ENCODE measurements around the gene C1orf50.

Gene C1orf50

GRCh38 chr1:42732126-42732680 is 34.8 kb upstream of the C1orf50 start:
- no peak for ATAC-seq
- TF ChIP-seq, protein P1, sequence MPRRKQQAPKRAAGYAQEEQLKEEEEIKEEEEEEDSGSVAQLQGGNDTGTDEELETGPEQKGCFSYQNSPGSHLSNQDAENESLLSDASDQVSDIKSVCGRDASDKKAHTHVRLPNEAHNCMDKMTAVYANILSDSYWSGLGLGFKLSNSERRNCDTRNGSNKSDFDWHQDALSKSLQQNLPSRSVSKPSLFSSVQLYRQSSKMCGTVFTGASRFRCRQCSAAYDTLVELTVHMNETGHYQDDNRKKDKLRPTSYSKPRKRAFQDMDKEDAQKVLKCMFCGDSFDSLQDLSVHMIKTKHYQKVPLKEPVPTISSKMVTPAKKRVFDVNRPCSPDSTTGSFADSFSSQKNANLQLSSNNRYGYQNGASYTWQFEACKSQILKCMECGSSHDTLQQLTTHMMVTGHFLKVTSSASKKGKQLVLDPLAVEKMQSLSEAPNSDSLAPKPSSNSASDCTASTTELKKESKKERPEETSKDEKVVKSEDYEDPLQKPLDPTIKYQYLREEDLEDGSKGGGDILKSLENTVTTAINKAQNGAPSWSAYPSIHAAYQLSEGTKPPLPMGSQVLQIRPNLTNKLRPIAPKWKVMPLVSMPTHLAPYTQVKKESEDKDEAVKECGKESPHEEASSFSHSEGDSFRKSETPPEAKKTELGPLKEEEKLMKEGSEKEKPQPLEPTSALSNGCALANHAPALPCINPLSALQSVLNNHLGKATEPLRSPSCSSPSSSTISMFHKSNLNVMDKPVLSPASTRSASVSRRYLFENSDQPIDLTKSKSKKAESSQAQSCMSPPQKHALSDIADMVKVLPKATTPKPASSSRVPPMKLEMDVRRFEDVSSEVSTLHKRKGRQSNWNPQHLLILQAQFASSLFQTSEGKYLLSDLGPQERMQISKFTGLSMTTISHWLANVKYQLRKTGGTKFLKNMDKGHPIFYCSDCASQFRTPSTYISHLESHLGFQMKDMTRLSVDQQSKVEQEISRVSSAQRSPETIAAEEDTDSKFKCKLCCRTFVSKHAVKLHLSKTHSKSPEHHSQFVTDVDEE (CRISPR knock-in tag; IDR thresholded peaks at IDR 0.05) = no peak
- TF ChIP-seq CREB5 (CRISPR knock-in tag; IDR thresholded peaks at IDR 0.05; ENCODE audit: low read depth) (no peak), GLIS3 (CRISPR knock-in tag; IDR thresholded peaks at IDR 0.05) (no peak), ZC3H10 (CRISPR knock-in tag; IDR thresholded peaks at IDR 0.05) (no peak), TCF4 (CRISPR knock-in tag; IDR thresholded peaks at IDR 0.05; ENCODE audit: borderline replicate concordance) (no peak)
- TF ChIP-seq, protein P2, sequence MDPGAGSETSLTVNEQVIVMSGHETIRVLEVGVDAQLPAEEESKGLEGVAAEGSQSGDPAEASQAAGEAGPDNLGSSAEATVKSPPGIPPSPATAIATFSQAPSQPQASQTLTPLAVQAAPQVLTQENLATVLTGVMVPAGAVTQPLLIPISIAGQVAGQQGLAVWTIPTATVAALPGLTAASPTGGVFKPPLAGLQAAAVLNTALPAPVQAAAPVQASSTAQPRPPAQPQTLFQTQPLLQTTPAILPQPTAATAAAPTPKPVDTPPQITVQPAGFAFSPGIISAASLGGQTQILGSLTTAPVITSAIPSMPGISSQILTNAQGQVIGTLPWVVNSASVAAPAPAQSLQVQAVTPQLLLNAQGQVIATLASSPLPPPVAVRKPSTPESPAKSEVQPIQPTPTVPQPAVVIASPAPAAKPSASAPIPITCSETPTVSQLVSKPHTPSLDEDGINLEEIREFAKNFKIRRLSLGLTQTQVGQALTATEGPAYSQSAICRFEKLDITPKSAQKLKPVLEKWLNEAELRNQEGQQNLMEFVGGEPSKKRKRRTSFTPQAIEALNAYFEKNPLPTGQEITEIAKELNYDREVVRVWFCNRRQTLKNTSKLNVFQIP (CRISPR knock-in tag; IDR thresholded peaks at IDR 0.05; ENCODE audit: borderline replicate concordance, low read depth) = no peak

- TF ChIP-seq SNAI2 (CRISPR knock-in tag; IDR thresholded peaks at IDR 0.05) (no peak), CREB5 (CRISPR knock-in tag; IDR thresholded peaks at IDR 0.05; ENCODE audit: low read depth) (no peak), ZFP3 (CRISPR knock-in tag; IDR thresholded peaks at IDR 0.05) (no peak), ISL1 (CRISPR knock-in tag; IDR thresholded peaks at IDR 0.05) (no peak), ZFP30 (CRISPR knock-in tag; IDR thresholded peaks at IDR 0.05) (no peak), BACH2 (CRISPR knock-in tag; IDR thresholded peaks at IDR 0.05; ENCODE audit: borderline replicate concordance) (no peak), TOX (CRISPR knock-in tag; IDR thresholded peaks at IDR 0.05; ENCODE audit: borderline replicate concordance) (no peak), ZNF70 (CRISPR knock-in tag; IDR thresholded peaks at IDR 0.05) (no peak), CSDC2 (CRISPR knock-in tag; IDR thresholded peaks at IDR 0.05) (no peak)
- TF ChIP-seq, protein P2 (CRISPR knock-in tag; IDR thresholded peaks at IDR 0.05; ENCODE audit: borderline replicate concordance, low read depth) = no peak
- no peak for ATAC-seq
Observed at GRCh38 chr1:42733415-42734200, 33.4 kb upstream of the C1orf50 start.

DNA sequence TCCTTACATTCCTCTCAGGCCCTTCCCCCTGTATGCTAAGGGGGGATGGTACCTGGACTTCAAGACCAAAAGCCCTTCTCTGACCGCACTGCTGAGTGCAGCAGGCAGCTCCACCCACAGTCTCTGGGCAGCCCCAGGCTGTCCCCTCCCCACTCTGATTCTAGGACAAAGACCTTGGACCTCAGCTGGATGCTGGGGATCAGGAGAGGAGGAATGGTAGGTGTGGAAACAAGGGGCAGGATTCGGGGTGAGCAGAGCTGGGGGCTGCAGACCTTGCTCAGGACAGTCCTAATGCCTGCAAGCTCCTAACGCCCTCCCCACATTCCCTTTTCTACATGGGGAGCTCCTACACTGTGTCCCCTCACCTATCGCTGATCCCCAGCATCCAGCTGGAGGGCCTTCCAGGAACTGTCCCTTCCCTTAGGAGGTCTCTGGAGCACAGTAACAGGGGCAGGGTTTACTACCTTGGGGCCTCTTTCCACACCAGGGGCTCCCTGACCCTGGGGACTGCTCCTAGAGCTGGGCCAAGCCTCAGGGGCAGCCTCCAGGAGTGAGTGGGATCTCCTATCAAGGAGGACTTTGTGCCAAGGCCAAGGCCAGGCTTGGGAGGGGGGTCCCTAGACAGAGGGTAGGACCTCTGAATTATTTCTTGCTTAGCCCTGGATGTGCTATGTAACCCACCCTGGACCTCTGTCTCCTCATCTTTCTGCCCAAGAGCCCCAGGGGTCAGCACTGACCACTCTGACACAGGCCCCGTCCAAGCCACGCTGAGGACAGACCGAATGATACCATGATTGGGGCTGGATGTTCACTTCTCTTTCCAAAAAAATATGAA is 32.6 kb upstream of the C1orf50 start:
- no peak for ATAC-seq
- TF ChIP-seq SNAI2 (CRISPR knock-in tag; IDR thresholded peaks at IDR 0.05) (no peak), ZNF70 (CRISPR knock-in tag; IDR thresholded peaks at IDR 0.05) (no peak), BACH2 (CRISPR knock-in tag; IDR thresholded peaks at IDR 0.05; ENCODE audit: borderline replicate concordance) (no peak), OSR1 (CRISPR knock-in tag; IDR thresholded peaks at IDR 0.05) (no peak), CSRNP3 (CRISPR knock-in tag; IDR thresholded peaks at IDR 0.05) (no peak), PPARA (CRISPR knock-in tag; IDR thresholded peaks at IDR 0.05; ENCODE audit: borderline replicate concordance) (no peak), ARNTL (CRISPR knock-in tag; IDR thresholded peaks at IDR 0.05; ENCODE audit: borderline replicate concordance, low read depth) (no peak)
- TF ChIP-seq, protein P3, sequence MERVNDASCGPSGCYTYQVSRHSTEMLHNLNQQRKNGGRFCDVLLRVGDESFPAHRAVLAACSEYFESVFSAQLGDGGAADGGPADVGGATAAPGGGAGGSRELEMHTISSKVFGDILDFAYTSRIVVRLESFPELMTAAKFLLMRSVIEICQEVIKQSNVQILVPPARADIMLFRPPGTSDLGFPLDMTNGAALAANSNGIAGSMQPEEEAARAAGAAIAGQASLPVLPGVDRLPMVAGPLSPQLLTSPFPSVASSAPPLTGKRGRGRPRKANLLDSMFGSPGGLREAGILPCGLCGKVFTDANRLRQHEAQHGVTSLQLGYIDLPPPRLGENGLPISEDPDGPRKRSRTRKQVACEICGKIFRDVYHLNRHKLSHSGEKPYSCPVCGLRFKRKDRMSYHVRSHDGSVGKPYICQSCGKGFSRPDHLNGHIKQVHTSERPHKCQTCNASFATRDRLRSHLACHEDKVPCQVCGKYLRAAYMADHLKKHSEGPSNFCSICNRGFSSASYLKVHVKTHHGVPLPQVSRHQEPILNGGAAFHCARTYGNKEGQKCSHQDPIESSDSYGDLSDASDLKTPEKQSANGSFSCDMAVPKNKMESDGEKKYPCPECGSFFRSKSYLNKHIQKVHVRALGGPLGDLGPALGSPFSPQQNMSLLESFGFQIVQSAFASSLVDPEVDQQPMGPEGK (CRISPR knock-in tag; IDR thresholded peaks at IDR 0.05; ENCODE audit: borderline replicate concordance) = no peak
- TF ChIP-seq, protein P1 (CRISPR knock-in tag; IDR thresholded peaks at IDR 0.05) = no peak
